A549 (cell line): ENCODE results near the gene SOCS7. TPM values are rescaled to one million over a fixed set of nuclear protein-coding genes. Genes with fewer than 3 reads are reported as not detected.
A peak's percentile ranks its signal among the peaks of the same experiment; 100 is the strongest.

Experiments used
- ATAC-seq, 2 experiments: fragments of 200-7000 bp in 1 of 2; fragments of >200 bp in 1 of 2; cut with Nextera tagmentation in 1 of 2; cut with Tn5 transposase in 1 of 2; 3 replicates each; pipeline versions ENCODE4 v1.8.0 to v1.9.1; 2018 to 2020; ENCODE audit warnings: mild to moderate bottlenecking in 1 of 2, moderate library complexity in 1 of 2
- CTCF ChIA-PET: fragments of 300-600 bp; sonication (Branson Sonifier 250); formaldehyde crosslinking; extraction: SDS; loops from one replicate; lab custom pipeline; 2021; ENCODE audit warnings: antibody characterized with exemption, inconsistent platforms; lab: Yijun Ruan, JAX
- POLR2A ChIA-PET: fragments of 350-600 bp; formaldehyde crosslinking; extraction: SDS; loops from one replicate; lab custom pipeline; 2021; ENCODE audit warnings: antibody characterized with exemption, inconsistent platforms; lab: Yijun Ruan, JAX
- DNase-seq, 2 experiments: peaks; one replicate each; pipeline versions ENCODE4 v3.0.0 to v3.0.0-alpha.2; 2011 to 2016; ENCODE audit warnings: low read depth in 1 of 2, low spot score in 1 of 2
- FAIRE-seq: peaks from 2 replicates; lab custom pipeline; 2011; peaks lifted over from hg19 to GRCh38; lab: Jason Lieb, UNC
- H3K27ac ChIP-seq, 2 experiments: fragments of >200 bp; sonication (Bioruptor Twin); formaldehyde crosslinking; 3 replicates each; pipeline ENCODE4 v1.5.1; 2016 to 2017
- H3K4me1 ChIP-seq: fragments of >200 bp; sonication (Bioruptor Twin); formaldehyde crosslinking; 3 replicates; pipeline ENCODE4 v1.6.1; 2016
- H3K4me2 ChIP-seq: fragments of >200 bp; sonication (Bioruptor Twin); formaldehyde crosslinking; 3 replicates; pipeline ENCODE4 v1.6.1; 2016
- H3K4me3 ChIP-seq: fragments of >200 bp; sonication (Bioruptor Twin); formaldehyde crosslinking; 3 replicates; pipeline ENCODE4 v1.5.1; 2016
- H3K9me3 ChIP-seq: fragments of >200 bp; sonication (Bioruptor Twin); formaldehyde crosslinking; 3 replicates; pipeline ENCODE4 v1.6.1; 2016
- BHLHE40 ChIP-seq: IDR thresholded peaks from 2 replicates; pipeline ENCODE4 v1.6.1; 2012; ENCODE audit warnings: low read depth, low read length, inconsistent platforms
- CEBPB ChIP-seq, 2 experiments: fragments of >200 bp in 1 of 2; sonication (Bioruptor Twin) in 1 of 2; formaldehyde crosslinking in 1 of 2; IDR thresholded peaks; 2 replicates each; pipeline ENCODE4 v1.6.1; 2012 to 2016
- CHD4 ChIP-seq: fragments of 200-600 bp; sonication (generic); IDR thresholded peaks from 2 replicates; pipeline ENCODE4 v1.6.1; 2016; ENCODE audit warnings: antibody characterized with exemption, mild to moderate bottlenecking, borderline replicate concordance
- EP300 ChIP-seq, 2 experiments: fragments of >200 bp; sonication (Bioruptor Twin); formaldehyde crosslinking; IDR thresholded peaks; 2 replicates in 1 of 2; 3 replicates in 1 of 2; pipeline ENCODE4 v1.6.1; 2016 to 2017
- FOSB ChIP-seq: fragments of 250-450 bp; sonication (Bioruptor Pico); IDR thresholded peaks from 2 replicates; pipeline ENCODE4 v1.5.0; 2020; ENCODE audit warnings: mild to moderate bottlenecking, moderate library complexity
- FOSL2 ChIP-seq, 2 experiments: fragments of 450-650 bp in 1 of 2; fragments of >200 bp in 1 of 2; sonication (Bioruptor Twin) in 1 of 2; formaldehyde crosslinking; IDR thresholded peaks; 2 replicates each; pipeline versions ENCODE4 v1.5.0 to v1.6.1; 2016 to 2020; ENCODE audit warnings: mild to moderate bottlenecking in 1 of 2, moderate library complexity in 1 of 2
- HEYL ChIP-seq: fragments of 250-450 bp; sonication (Bioruptor Pico); IDR thresholded peaks from 2 replicates; pipeline ENCODE4 v1.8.0; 2021; ENCODE audit warnings: mild to moderate bottlenecking, moderate library complexity
- KDM1A ChIP-seq: fragments of 200-600 bp; sonication (generic); IDR thresholded peaks from 2 replicates; pipeline ENCODE4 v1.6.1; 2016; ENCODE audit warnings: low read depth, mild to moderate bottlenecking
- MAZ ChIP-seq: fragments of 150-350 bp; IDR thresholded peaks from 2 replicates; pipeline ENCODE4 v1.6.1; 2014; ENCODE audit warnings: antibody characterized with exemption, low read depth, low read length, borderline replicate concordance
- NPAS2 ChIP-seq: fragments of 250-450 bp; sonication (Bioruptor Pico); IDR thresholded peaks from 2 replicates; pipeline ENCODE4 v1.8.0; 2022; ENCODE audit warnings: mild to moderate bottlenecking, moderate library complexity, borderline replicate concordance
- PHF8 ChIP-seq: fragments of 200-600 bp; sonication (generic); IDR thresholded peaks from 2 replicates; pipeline ENCODE4 v1.6.1; 2016; ENCODE audit warnings: low read depth, mild to moderate bottlenecking, antibody characterized with exemption, moderate library complexity, borderline replicate concordance
- RAD21 ChIP-seq, 2 experiments: fragments of >200 bp in 1 of 2; sonication (Bioruptor Twin) in 1 of 2; formaldehyde crosslinking in 1 of 2; IDR thresholded peaks in 1 of 2; conservative IDR thresholded peaks in 1 of 2; 2 replicates in 1 of 2; 3 replicates in 1 of 2; pipeline ENCODE4 v1.6.1; 2012 to 2018; ENCODE audit warnings: inconsistent platforms in 1 of 2
- RFX5 ChIP-seq: fragments of 450-650 bp; IDR thresholded peaks from 2 replicates; pipeline ENCODE4 v1.7.1; 2014; ENCODE audit warnings: antibody characterized with exemption, mild to moderate bottlenecking, moderate library complexity
- SMC3 ChIP-seq: fragments of >200 bp; sonication (Bioruptor Twin); formaldehyde crosslinking; IDR thresholded peaks from 3 replicates; pipeline ENCODE4 v1.6.1; 2018; ENCODE audit warnings: inconsistent platforms
- SREBF2 ChIP-seq: fragments of 450-650 bp; IDR thresholded peaks from 2 replicates; pipeline ENCODE4 v1.6.1; 2014; ENCODE audit warnings: mild to moderate bottlenecking, moderate library complexity
- TFCP2L1 ChIP-seq: fragments of 250-450 bp; sonication (Bioruptor Pico); IDR thresholded peaks from 2 replicates; pipeline ENCODE4 v1.5.0; 2021; ENCODE audit warnings: mild to moderate bottlenecking
- ZFP36 ChIP-seq: fragments of 450-650 bp; IDR thresholded peaks from 2 replicates; pipeline ENCODE4 v1.6.1; 2014; ENCODE audit warnings: borderline replicate concordance; ENCODE audit not compliant: partially characterized antibody
- WGBS: methylation state at CpG from one replicate; pipeline ENCODE4 v1.1.6; 2017; ENCODE audit errors: missing lambda C conversion rate; 5-methylcytosine and 5-hydroxymethylcytosine counted together
- polyA plus RNA-seq, 4 experiments: library from polyadenylated mRNA; depleted of rRNA in 3 of 4; stranded (reverse); fragments of >200 nt; fragmentation: RNase III in 1 of 4; extraction: RNeasy Plus Mini Kit Qiagen cat#74134 plus additional on column Dnase treatment in 1 of 4; gene quantifications; 2 replicates in 3 of 4; 3 replicates in 1 of 4; pipeline ENCODE4 v1.2.3, GENCODE V29; 2011 to 2017
- TF ChIP-seq, protein P1 (sequence below): IDR thresholded peaks from 2 replicates; pipeline ENCODE4 v1.6.1; 2012
- TF ChIP-seq, protein P2 (sequence below): IDR thresholded peaks from 2 replicates; pipeline ENCODE4 v1.6.1; 2012; ENCODE audit warnings: low read depth, borderline replicate concordance
- TF ChIP-seq, protein P3 (sequence below): fragments of 250-450 bp; sonication (Bioruptor Pico); IDR thresholded peaks from 2 replicates; pipeline ENCODE4 v1.5.0; 2021; ENCODE audit warnings: mild to moderate bottlenecking, moderate library complexity, borderline replicate concordance
- TF ChIP-seq, protein P4 (sequence below): fragments of >200 bp; sonication (Bioruptor Twin); formaldehyde crosslinking; IDR thresholded peaks from 3 replicates; pipeline ENCODE4 v1.5.1; 2016

The SOCS7 gene
- polyA plus RNA-seq, 2 of the 4 experiments (the other 2 are of a cell fraction), result 14.4 to 20.6 TPM

DNA sequence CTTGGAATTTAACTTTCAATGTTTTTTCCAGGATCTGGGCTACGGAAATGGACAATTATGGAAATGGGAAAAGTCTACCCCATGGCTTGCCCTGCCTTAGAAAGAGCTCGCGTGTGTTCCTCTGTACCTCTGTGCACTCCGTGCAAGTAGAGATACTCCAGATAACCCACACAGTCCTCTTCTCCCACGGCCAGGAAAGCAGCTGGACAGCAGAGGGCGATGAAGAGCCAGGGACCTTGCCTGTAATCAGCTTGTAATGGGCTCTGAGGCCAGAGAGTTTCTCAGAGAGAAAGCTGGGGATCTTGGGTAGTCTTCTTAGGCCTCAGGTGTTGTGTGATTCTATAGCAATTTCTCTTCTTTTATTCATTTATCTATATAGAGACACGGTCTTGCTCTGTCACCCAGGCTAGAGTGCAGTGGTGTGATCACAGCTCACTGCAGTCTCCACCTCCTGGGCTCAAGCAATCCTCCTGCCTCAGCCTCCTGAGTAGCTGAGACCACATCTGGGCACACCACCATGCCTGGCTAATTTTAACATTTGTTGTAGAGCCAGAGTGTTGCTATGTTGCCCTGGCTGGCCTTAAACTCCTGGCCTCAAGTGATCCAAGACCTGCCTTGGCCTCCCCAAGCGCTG lies 2.4 kb upstream of the SOCS7 start:
- 15% methylated on average over 8 of the region's 8 CpGs for WGBS
- FAIRE-seq, result no peak

DNA sequence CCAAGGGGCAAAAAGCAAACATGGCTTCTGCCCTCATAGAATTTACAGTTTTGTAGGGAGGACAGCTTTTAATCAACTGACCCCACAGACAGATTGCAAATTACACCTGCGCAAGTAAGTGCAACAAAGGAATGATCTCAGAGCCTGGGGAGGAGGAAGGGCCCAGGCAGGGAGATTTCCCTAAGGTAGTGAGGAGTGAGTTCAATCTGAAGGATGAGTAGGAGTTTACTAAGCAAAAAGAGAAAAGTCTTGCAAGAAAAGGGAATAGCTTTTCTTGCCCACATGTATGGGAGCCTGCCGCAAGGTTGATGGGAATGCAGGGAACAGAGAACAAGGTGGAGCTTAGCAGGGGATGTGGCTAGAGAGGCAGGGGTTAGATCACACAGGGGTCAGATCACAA lies 1.6 kb upstream of the SOCS7 start:
- ATAC-seq (no peak), FAIRE-seq (no peak), DNase-seq (no peak)
- WGBS, result 96% methylated on average over 2 of the region's 2 CpGs
- CTCF ChIA-PET, result interaction anchor here (0.8 to 27.2 kb wide), 29 partner anchors 15 to 317 kb away, joined by 3 to 675 read pairs (median 8); no protein-coding TSS in a partner anchor
- H3K4me1 ChIP-seq, result peaks cover 24% of the 10 kb centered on the region
- peak overlapping the region; percentile 75; the same call in 2 of the 3 replicates for H3K4me2 ChIP-seq
- H3K27ac ChIP-seq, result peak overlapping the region in 1 of 2 experiments; percentile 99; a peak in 2 of 6 replicates
- no peak for TF ChIP-seq KDM1A
- no peak for TF ChIP-seq RFX5
- TF ChIP-seq CHD4, result no peak
- no peak for TF ChIP-seq CEBPB (IDR thresholded peaks at IDR 0.05)
- TF ChIP-seq FOSB, result no peak
- TF ChIP-seq SREBF2, result no peak
- no peak for TF ChIP-seq HEYL (CRISPR knock-in tag)
- no peak for TF ChIP-seq FOSL2 (IDR thresholded peaks at IDR 0.05)
- no peak for TF ChIP-seq FOSL2 (CRISPR knock-in tag; IDR thresholded peaks at IDR 0.05)
- no peak for TF ChIP-seq PHF8
- no peak for TF ChIP-seq BHLHE40
- TF ChIP-seq EP300 (IDR thresholded peaks at IDR 0.05), result no peak
- no peak for TF ChIP-seq ZFP36
- TF ChIP-seq TFCP2L1, result no peak
- no peak for TF ChIP-seq NPAS2 (CRISPR knock-in tag)
- TF ChIP-seq, protein P1, sequence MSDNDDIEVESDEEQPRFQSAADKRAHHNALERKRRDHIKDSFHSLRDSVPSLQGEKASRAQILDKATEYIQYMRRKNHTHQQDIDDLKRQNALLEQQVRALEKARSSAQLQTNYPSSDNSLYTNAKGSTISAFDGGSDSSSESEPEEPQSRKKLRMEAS, result no peak
- no peak for TF ChIP-seq MAZ
- TF ChIP-seq, protein P2, sequence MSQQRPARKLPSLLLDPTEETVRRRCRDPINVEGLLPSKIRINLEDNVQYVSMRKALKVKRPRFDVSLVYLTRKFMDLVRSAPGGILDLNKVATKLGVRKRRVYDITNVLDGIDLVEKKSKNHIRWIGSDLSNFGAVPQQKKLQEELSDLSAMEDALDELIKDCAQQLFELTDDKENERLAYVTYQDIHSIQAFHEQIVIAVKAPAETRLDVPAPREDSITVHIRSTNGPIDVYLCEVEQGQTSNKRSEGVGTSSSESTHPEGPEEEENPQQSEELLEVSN, result no peak
- TF ChIP-seq, protein P3, sequence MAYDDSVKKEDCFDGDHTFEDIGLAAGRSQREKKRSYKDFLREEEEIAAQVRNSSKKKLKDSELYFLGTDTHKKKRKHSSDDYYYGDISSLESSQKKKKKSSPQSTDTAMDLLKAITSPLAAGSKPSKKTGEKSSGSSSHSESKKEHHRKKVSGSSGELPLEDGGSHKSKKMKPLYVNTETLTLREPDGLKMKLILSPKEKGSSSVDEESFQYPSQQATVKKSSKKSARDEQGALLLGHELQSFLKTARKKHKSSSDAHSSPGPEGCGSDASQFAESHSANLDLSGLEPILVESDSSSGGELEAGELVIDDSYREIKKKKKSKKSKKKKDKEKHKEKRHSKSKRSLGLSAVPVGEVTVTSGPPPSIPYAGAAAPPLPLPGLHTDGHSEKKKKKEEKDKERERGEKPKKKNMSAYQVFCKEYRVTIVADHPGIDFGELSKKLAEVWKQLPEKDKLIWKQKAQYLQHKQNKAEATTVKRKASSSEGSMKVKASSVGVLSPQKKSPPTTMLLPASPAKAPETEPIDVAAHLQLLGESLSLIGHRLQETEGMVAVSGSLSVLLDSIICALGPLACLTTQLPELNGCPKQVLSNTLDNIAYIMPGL (CRISPR knock-in tag), result no peak
- H3K9me3 ChIP-seq, result no peaks in the 10 kb centered on the region
- H3K4me3 ChIP-seq, result no peak overlapping the region
- POLR2A ChIA-PET, result interaction anchor here (2.7 kb wide), 1 partner anchor 65 kb away, joined by 31 read pairs; no protein-coding TSS in a partner anchor

More for the DNA sequence above, 2.4 kb upstream of the SOCS7 start:
- H3K4me1 ChIP-seq, result peaks cover 21% of the 10 kb centered on the region
- H3K4me3 ChIP-seq, result no peak overlapping the region
- CTCF ChIA-PET, result interaction anchor here (0.6 to 27.2 kb wide), 49 partner anchors 15 to 964 kb away, joined by 3 to 675 read pairs (median 5); no protein-coding TSS in a partner anchor
- POLR2A ChIA-PET, result interaction anchor here (0.6 to 2.7 kb wide), 2 partner anchors 66 to 79 kb away, joined by 3 to 31 read pairs; partner anchors contain the start of gene ARHGAP23
- DNase-seq (peak; percentile 85 to 87), ATAC-seq (peak; percentile 72 to 80)
- H3K4me2 ChIP-seq, result no peak overlapping the region
- TF ChIP-seq, protein P4, sequence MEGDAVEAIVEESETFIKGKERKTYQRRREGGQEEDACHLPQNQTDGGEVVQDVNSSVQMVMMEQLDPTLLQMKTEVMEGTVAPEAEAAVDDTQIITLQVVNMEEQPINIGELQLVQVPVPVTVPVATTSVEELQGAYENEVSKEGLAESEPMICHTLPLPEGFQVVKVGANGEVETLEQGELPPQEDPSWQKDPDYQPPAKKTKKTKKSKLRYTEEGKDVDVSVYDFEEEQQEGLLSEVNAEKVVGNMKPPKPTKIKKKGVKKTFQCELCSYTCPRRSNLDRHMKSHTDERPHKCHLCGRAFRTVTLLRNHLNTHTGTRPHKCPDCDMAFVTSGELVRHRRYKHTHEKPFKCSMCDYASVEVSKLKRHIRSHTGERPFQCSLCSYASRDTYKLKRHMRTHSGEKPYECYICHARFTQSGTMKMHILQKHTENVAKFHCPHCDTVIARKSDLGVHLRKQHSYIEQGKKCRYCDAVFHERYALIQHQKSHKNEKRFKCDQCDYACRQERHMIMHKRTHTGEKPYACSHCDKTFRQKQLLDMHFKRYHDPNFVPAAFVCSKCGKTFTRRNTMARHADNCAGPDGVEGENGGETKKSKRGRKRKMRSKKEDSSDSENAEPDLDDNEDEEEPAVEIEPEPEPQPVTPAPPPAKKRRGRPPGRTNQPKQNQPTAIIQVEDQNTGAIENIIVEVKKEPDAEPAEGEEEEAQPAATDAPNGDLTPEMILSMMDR, result peak; percentile 97
- TF ChIP-seq HEYL (CRISPR knock-in tag) (no peak), RAD21 (conservative IDR thresholded peaks at IDR 0.05 in 1 of 2, IDR thresholded peaks at IDR 0.05 in 1 of 2) (peak; percentile 87 to 92), SMC3 (peak; percentile 97)
- no peaks in the 10 kb centered on the region for H3K9me3 ChIP-seq
- H3K27ac ChIP-seq, result 0 out of 6 replicates have a peak overlapping the region, but pooled peaks of 1 of the 2 experiments have one; percentile 17
